SK-N-SH treated with all-trans-retinoic acid at 6 μM for 48 hours (cell line): ENCODE results near the gene PAPOLA.

ENCODE experiments used
- ARNTL ChIP-seq: fragments of 450-650 bp; formaldehyde crosslinking; IDR thresholded peaks from 2 replicates; pipeline ENCODE4 v1.5.0; 2020; ENCODE audit warnings: low read depth, mild to moderate bottlenecking, moderate library complexity, borderline replicate concordance
- BACH2 ChIP-seq: fragments of 250-450 bp; sonication (Bioruptor Pico); IDR thresholded peaks from 2 replicates; pipeline ENCODE4 v1.9.0; 2021; ENCODE audit warnings: mild to moderate bottlenecking, borderline replicate concordance
- GLIS3 ChIP-seq: fragments of 250-450 bp; sonication (Bioruptor Pico); IDR thresholded peaks from 2 replicates; pipeline ENCODE4 v1.5.0; 2020; ENCODE audit warnings: mild to moderate bottlenecking, moderate library complexity
- RARB ChIP-seq: fragments of 250-450 bp; sonication (Bioruptor Pico); IDR thresholded peaks from 2 replicates; pipeline ENCODE4 v1.8.0; 2021; ENCODE audit warnings: mild to moderate bottlenecking, moderate library complexity
- ZC3H10 ChIP-seq: fragments of 250-450 bp; sonication (Bioruptor Pico); IDR thresholded peaks from 2 replicates; pipeline ENCODE4 v1.5.1; 2021; ENCODE audit warnings: mild to moderate bottlenecking, moderate library complexity
- ZFP3 ChIP-seq: fragments of 250-450 bp; sonication (Bioruptor Pico); IDR thresholded peaks from 2 replicates; pipeline ENCODE4 v1.5.0; 2020; ENCODE audit warnings: mild to moderate bottlenecking, moderate library complexity
- ZNF565 ChIP-seq: fragments of 450-650 bp; formaldehyde crosslinking; conservative IDR thresholded peaks from 2 replicates; pipeline ENCODE4 v1.5.0; 2020; ENCODE audit warnings: low read depth, mild to moderate bottlenecking, moderate library complexity
- ZNF70 ChIP-seq: fragments of 450-650 bp; formaldehyde crosslinking; IDR thresholded peaks from 2 replicates; pipeline ENCODE4 v1.5.0; 2020; ENCODE audit warnings: mild to moderate bottlenecking, moderate library complexity
- ZNF8 ChIP-seq: fragments of 450-650 bp; formaldehyde crosslinking; IDR thresholded peaks from 2 replicates; pipeline ENCODE4 v1.5.0; 2020; ENCODE audit warnings: mild to moderate bottlenecking, moderate library complexity
- TF ChIP-seq, protein P1 (sequence below): fragments of 250-450 bp; sonication (Bioruptor Pico); IDR thresholded peaks from 2 replicates; pipeline ENCODE4 v1.8.0; 2020; ENCODE audit warnings: mild to moderate bottlenecking, moderate library complexity, borderline replicate concordance
- TF ChIP-seq, protein P2 (sequence below): fragments of 250-450 bp; sonication (Bioruptor Pico); IDR thresholded peaks from 2 replicates; pipeline ENCODE4 v1.5.1; 2020; ENCODE audit warnings: low read depth, mild to moderate bottlenecking, moderate library complexity

DNA sequence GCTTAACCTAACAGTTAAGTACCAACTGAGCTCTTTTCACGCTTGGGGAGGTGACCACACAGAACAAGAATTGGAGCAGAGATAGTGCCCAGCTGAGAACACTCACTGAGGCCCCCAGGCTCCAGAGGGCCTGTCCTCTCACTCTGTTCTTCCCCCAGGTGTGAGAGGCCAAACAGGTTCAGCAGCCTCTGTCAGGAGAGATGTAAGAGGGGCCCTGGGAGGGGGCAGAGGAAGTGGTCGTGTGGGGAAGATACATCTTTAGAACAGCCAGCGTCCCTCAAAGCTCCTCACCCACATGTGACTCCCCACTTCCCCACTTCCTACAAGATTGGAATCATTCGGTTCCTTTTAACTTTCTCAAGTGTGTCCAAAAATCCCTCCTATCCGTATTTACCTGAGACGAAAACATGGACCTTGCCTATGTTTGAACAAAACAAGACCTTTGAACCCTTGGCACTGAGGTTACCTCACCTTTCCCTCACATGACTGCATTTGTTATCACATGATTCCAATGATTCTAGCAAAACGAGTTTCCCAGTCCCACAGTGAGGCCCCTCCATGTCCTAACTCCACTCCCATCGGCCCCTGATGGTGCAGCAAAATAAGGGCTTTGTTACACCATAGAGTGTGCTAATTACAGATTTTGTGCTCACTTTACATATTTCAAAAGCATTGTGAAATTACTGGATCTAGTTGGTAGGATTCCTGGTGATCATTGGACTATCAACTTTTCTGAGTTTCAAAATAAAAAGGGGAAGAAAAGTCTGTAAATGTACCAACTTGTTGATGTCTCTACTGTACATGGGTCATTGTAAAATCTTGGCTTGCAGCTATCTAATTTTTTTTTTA is 40.0 kb upstream of the PAPOLA start:
- TF ChIP-seq ARNTL (CRISPR knock-in tag), result no peak
- no peak for TF ChIP-seq GLIS3 (CRISPR knock-in tag)
- TF ChIP-seq, protein P1, sequence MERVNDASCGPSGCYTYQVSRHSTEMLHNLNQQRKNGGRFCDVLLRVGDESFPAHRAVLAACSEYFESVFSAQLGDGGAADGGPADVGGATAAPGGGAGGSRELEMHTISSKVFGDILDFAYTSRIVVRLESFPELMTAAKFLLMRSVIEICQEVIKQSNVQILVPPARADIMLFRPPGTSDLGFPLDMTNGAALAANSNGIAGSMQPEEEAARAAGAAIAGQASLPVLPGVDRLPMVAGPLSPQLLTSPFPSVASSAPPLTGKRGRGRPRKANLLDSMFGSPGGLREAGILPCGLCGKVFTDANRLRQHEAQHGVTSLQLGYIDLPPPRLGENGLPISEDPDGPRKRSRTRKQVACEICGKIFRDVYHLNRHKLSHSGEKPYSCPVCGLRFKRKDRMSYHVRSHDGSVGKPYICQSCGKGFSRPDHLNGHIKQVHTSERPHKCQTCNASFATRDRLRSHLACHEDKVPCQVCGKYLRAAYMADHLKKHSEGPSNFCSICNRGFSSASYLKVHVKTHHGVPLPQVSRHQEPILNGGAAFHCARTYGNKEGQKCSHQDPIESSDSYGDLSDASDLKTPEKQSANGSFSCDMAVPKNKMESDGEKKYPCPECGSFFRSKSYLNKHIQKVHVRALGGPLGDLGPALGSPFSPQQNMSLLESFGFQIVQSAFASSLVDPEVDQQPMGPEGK (CRISPR knock-in tag), result no peak
- no peak for TF ChIP-seq ZNF565 (CRISPR knock-in tag)
- TF ChIP-seq ZNF8 (CRISPR knock-in tag), result no peak
- no peak for TF ChIP-seq ZFP3
- TF ChIP-seq BACH2, result no peak
- no peak for TF ChIP-seq ZNF70 (CRISPR knock-in tag)
- TF ChIP-seq ZC3H10, result no peak
- TF ChIP-seq, protein P2, sequence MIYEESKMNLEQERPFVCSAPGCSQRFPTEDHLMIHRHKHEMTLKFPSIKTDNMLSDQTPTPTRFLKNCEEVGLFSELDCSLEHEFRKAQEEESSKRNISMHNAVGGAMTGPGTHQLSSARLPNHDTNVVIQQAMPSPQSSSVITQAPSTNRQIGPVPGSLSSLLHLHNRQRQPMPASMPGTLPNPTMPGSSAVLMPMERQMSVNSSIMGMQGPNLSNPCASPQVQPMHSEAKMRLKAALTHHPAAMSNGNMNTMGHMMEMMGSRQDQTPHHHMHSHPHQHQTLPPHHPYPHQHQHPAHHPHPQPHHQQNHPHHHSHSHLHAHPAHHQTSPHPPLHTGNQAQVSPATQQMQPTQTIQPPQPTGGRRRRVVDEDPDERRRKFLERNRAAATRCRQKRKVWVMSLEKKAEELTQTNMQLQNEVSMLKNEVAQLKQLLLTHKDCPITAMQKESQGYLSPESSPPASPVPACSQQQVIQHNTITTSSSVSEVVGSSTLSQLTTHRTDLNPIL (CRISPR knock-in tag), result no peak
- TF ChIP-seq RARB (CRISPR knock-in tag), result no peak
